Esophagus muscularis mucosa (tissue), 3 donors: ENCODE data around the gene SULF2.

Experiments used
- CTCF ChIP-seq, 3 experiments: fragments of 200-600 bp in 2 of 3; fragments of 450-650 bp in 1 of 3; sonication (generic) in 2 of 3; IDR thresholded peaks; one replicate each; pipeline ENCODE4 v1.5.1; 2017 to 2019; ENCODE audit warnings: antibody characterized with exemption in 3 of 3, mild to moderate bottlenecking in 2 of 3, moderate library complexity in 1 of 3
- POLR2A ChIP-seq: fragments of 450-650 bp; IDR thresholded peaks from one replicate; pipeline ENCODE4 v1.6.1; 2017; ENCODE audit warnings: antibody characterized with exemption, moderate library complexity, mild to moderate bottlenecking, low read depth

DNA sequence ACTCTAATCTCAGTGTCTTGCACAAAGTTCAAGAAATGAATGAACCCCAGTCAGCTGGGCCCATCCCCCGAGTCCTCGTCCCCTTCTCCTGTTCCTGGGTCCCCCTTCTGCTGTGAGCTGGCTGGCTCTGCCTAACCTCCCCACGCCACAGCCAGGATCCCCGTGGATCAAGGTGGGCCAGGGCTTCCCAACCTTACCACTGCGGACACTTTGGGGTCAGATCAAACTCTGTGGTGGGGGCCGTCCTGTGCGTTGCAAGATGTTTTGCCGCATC is 116.2 kb downstream of the SULF2 start:
- TF ChIP-seq POLR2A, result no peak
- no peak for TF ChIP-seq CTCF (IDR thresholded peaks at IDR 0.05)
